Measurements from ENCODE around the gene PCSK7. TPM values are rescaled to one million over a fixed set of nuclear protein-coding genes. Genes with fewer than 3 reads are reported as not detected.
"Not testable (repeated sequence)": the region's sequence is repeated elsewhere in the genome, so short reads cannot be mapped to it uniquely, and the experiment has no call there.

The PCSK7 gene
- total and polyA plus RNA-seq, 2 experiments from 2014 or later, result 29.7 to 58.8 TPM

DNA sequence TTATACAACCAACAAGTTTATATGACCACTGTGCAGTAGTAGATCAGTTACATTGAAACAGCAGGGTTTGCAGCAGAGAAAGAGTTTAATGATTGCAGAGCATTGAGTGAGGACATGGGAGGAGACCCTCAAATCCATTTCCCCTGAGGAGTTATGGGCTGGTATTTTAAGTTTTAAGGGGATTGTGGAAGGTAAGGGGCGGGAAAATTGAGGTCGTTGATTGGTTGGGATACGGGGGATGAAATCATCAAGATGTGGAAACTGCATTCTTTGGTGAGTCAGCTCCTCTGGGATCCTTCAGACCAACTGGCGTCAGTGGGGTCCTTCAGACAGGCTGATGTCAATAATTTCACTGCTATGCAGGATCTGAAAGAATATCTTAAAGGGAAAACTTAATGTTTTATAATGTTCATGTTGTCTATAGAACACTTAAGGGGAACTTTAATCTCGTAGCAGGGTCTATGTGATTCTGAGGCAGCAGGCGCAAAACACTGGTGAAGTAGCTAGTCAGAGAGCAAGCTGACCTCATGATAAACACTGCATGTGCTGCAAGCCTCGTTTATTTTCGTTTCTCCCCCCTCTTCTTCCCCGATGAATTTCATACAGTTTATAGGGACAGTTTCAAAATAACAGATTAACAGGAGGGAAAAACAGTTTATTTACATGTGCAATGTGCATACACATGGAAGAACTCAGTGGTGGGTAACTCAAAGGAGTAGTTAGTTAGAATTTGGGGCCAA, 41.8 kb upstream of the PCSK7 start:
- H3K9ac ChIP-seq, result peak overlapping the region; percentile 58
- in situ Hi-C loops (cut with MboI), result no loop called here

DNA sequence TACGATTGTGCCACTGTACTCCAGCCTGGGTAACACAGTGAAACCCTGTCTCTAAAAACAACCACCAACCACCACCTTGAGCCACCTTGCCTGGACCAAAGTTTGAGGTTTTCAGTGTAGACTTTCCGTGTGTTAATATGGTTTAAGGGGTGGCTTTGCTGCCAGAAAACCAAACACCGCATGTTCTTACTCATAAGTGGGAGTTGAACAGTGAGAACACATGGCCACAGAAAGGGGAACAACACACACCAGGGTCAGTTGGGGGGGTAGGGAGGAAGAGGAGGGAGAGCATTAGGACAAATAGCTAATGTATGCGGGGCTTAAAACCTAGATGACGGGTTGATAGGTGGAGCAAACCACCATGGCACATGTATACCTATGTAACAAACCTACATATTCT, 40.3 kb upstream of the PCSK7 start:
- DNase-seq; H2AFZ ChIP-seq; H3F3A ChIP-seq (ENCODE audit: insufficient read depth); H3K4me3 ChIP-seq; H3K27ac ChIP-seq; H3K9ac ChIP-seq; H3K27me3 ChIP-seq (replicated peaks; ENCODE audit: insufficient read depth); H3K4me2 ChIP-seq (ENCODE audit: unreplicated experiment); H3K9me3 ChIP-seq (ENCODE audit: low read depth); H3K36me3 ChIP-seq (ENCODE audit: low read depth); H3K9me2 ChIP-seq (ENCODE audit: insufficient read depth); in situ Hi-C loops (cut with MboI); H3K79me2 ChIP-seq (ENCODE audit: insufficient read depth); H4K20me1 ChIP-seq (ENCODE audit: insufficient read depth): not testable (repeated sequence)
- peaks cover 22% of the 10 kb centered on the region for H3K4me1 ChIP-seq (ENCODE audit: insufficient read depth)
- WGBS, 2 experiments (ENCODE audit: low coverage in 1 of 2, low lambda C conversion rate in 2 of 2, missing lambda C conversion rate in 2 of 2), result 96 to 100% methylated on average over 5 of the region's 5 CpGs

More for the DNA sequence above, 41.8 kb upstream of the PCSK7 start:
- 0 out of 2 replicates have a peak overlapping the region, but pooled peaks have one; percentile 8 for H3K4me3 ChIP-seq
- no peaks in the 10 kb centered on the region for H3K9me2 ChIP-seq (ENCODE audit: insufficient read depth)
- WGBS, 2 experiments (ENCODE audit: low coverage in 1 of 2, low lambda C conversion rate in 2 of 2, missing lambda C conversion rate in 2 of 2), result 35 to 40% methylated on average over 9 of the region's 9 CpGs
- H3K36me3 ChIP-seq (ENCODE audit: low read depth), result peaks cover 5% of the 10 kb centered on the region; the same call in 1 of the 2 replicates
- peaks cover 22% of the 10 kb centered on the region for H3K4me1 ChIP-seq (ENCODE audit: insufficient read depth)
- peak; percentile 91 for DNase-seq
- no peaks in the 10 kb centered on the region for H3K27me3 ChIP-seq (replicated peaks; ENCODE audit: insufficient read depth)
- peak overlapping the region; percentile 84 for H3K27ac ChIP-seq
- no peaks in the 10 kb centered on the region for H3K9me3 ChIP-seq (ENCODE audit: low read depth)
- H3F3A ChIP-seq (ENCODE audit: insufficient read depth), result peaks cover 7% of the 10 kb centered on the region
- TF ChIP-seq EZH2phosphoT487 (IDR thresholded peaks at IDR 0.05; ENCODE audit: insufficient read depth, low read depth), result no peak
- TF ChIP-seq EZH2 (IDR thresholded peaks at IDR 0.05; ENCODE audit: insufficient read depth, poor library complexity, severe bottlenecking), result no peak
- 0 out of 2 replicates have a peak overlapping the region, but pooled peaks have one; percentile 40 for H2AFZ ChIP-seq
- no peaks in the 10 kb centered on the region for H3K79me2 ChIP-seq (ENCODE audit: insufficient read depth)
- no peaks in the 10 kb centered on the region for H4K20me1 ChIP-seq (ENCODE audit: insufficient read depth)
- peak overlapping the region; percentile 65 for H3K4me2 ChIP-seq (ENCODE audit: unreplicated experiment)

DNA sequence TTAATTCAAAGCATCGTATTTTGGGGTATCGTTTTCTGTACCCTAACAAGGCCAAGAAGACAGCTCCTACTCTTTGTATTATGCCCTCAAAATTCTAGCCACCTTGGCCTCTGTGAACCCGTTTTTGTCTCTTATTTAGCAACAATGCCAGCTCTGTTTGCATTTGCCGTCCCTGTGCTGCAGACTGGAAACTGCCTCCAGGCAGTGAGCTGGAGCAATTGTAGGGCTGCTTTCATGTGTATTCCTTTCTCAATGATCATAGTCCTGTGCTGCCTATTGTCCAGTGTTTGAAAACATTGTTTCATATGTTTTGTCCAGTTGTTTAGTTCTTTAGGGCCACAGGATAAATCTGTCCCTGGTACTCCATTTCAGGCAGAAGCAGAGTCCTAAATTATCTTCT, 39.3 kb upstream of the PCSK7 start:
- in situ Hi-C loops (cut with MboI), result no loop called here
- H3K4me2 ChIP-seq (ENCODE audit: unreplicated experiment), result no peak overlapping the region
- no peak overlapping the region for H2AFZ ChIP-seq
- no peak for TF ChIP-seq EZH2 (IDR thresholded peaks at IDR 0.05; ENCODE audit: insufficient read depth, poor library complexity, severe bottlenecking)
- TF ChIP-seq EZH2phosphoT487 (IDR thresholded peaks at IDR 0.05; ENCODE audit: insufficient read depth, low read depth), result no peak
- H3K4me3 ChIP-seq, result no peak overlapping the region
- H3K79me2 ChIP-seq (ENCODE audit: insufficient read depth), result no peaks in the 10 kb centered on the region
- H3K27ac ChIP-seq, result no peak overlapping the region
- WGBS, 2 experiments (ENCODE audit: low coverage in 1 of 2, low lambda C conversion rate in 2 of 2, missing lambda C conversion rate in 2 of 2), result 98% methylated on average over 4 of the region's 4 CpGs
- H3K9me3 ChIP-seq (ENCODE audit: low read depth), result no peaks in the 10 kb centered on the region
- peaks cover 7% of the 10 kb centered on the region for H3F3A ChIP-seq (ENCODE audit: insufficient read depth)
- DNase-seq, result no peak
- no peaks in the 10 kb centered on the region for H4K20me1 ChIP-seq (ENCODE audit: insufficient read depth)
- no peak overlapping the region for H3K9ac ChIP-seq
- H3K36me3 ChIP-seq (ENCODE audit: low read depth), result peaks cover 5% of the 10 kb centered on the region; the same call in 1 of the 2 replicates
- H3K9me2 ChIP-seq (ENCODE audit: insufficient read depth), result no peaks in the 10 kb centered on the region
- H3K27me3 ChIP-seq (replicated peaks; ENCODE audit: insufficient read depth), result no peaks in the 10 kb centered on the region
- peaks cover 18% of the 10 kb centered on the region for H3K4me1 ChIP-seq (ENCODE audit: insufficient read depth)

DNA sequence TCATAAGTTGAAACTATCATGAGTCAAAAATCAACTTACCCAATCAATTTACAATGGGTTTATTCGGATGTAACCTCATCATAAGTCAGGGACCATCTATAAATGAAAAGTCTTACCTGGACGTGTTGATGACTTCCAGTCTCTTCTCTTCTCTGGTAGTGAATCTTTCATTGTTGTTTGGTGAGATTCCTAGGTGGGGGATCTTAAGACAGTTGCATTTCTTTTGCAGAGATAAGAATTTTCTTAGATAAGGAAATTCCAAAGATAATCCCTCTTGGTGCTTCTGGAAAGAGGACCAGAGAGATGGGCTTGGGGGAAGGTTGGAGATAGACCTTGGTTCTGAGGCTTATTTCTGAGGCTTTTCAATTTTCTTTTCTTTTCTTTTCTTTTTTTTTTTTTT, 38.0 kb upstream of the PCSK7 start:
- Histone ChIP-seq H3K4me1 (ENCODE audit: insufficient read depth) (peaks cover 8% of the 10 kb centered on the region), H3K36me3 (ENCODE audit: low read depth) (peaks cover 5% of the 10 kb centered on the region; the same call in 1 of the 2 replicates), H2AFZ (no peak overlapping the region), H3K4me2 (ENCODE audit: unreplicated experiment) (no peak overlapping the region), H3K9me3 (ENCODE audit: low read depth) (no peaks in the 10 kb centered on the region), H4K20me1 (ENCODE audit: insufficient read depth) (no peaks in the 10 kb centered on the region), H3K27ac (no peak overlapping the region), H3K27me3 (replicated peaks; ENCODE audit: insufficient read depth) (no peaks in the 10 kb centered on the region), H3K79me2 (ENCODE audit: insufficient read depth) (no peaks in the 10 kb centered on the region), H3K9me2 (ENCODE audit: insufficient read depth) (no peaks in the 10 kb centered on the region), H3F3A (ENCODE audit: insufficient read depth) (peaks cover 7% of the 10 kb centered on the region), H3K9ac (no peak overlapping the region), H3K4me3 (no peak overlapping the region)
- no peak for DNase-seq
- in situ Hi-C loops (cut with MboI), result no loop called here
- no peak for TF ChIP-seq EZH2phosphoT487 (IDR thresholded peaks at IDR 0.05; ENCODE audit: insufficient read depth, low read depth)
- TF ChIP-seq EZH2 (IDR thresholded peaks at IDR 0.05; ENCODE audit: insufficient read depth, poor library complexity, severe bottlenecking), result no peak
- WGBS, 2 experiments (ENCODE audit: low coverage in 1 of 2, low lambda C conversion rate in 2 of 2, missing lambda C conversion rate in 2 of 2), result 93 to 95% methylated on average over 2 of the region's 2 CpGs

Measured in GM23248 (cell line).